ENCODE results near the gene COL17A1.

Gene COL17A1

GRCh38 chr10:104088239-104088638 is 2.6 kb upstream of the COL17A1 start:
- TF ChIP-seq REST (IDR thresholded peaks at IDR 0.05; ENCODE audit: low read depth), result no peak
- TF ChIP-seq YY1 (IDR thresholded peaks at IDR 0.05; ENCODE audit: low read depth), result no peak
- no peak for TF ChIP-seq EGR1 (IDR thresholded peaks at IDR 0.05)
- TF ChIP-seq MAX (IDR thresholded peaks at IDR 0.05), result no peak
- no peak for TF ChIP-seq CREB1 (IDR thresholded peaks at IDR 0.05; ENCODE audit: low read depth)
- no peak for TF ChIP-seq FOXM1 (IDR thresholded peaks at IDR 0.05; ENCODE audit: borderline replicate concordance, low read depth)
- no peak for TF ChIP-seq RAD21 (IDR thresholded peaks at IDR 0.05; ENCODE audit: low read depth)

GRCh38 chr10:104084482-104085142 is 1.1 kb downstream of the COL17A1 start:
- TF ChIP-seq FOXM1 (IDR thresholded peaks at IDR 0.05; ENCODE audit: borderline replicate concordance, low read depth) (no peak), CEBPB (IDR thresholded peaks at IDR 0.05) (no peak), YY1 (IDR thresholded peaks at IDR 0.05; ENCODE audit: low read depth) (no peak), TEAD4 (IDR thresholded peaks at IDR 0.05) (no peak), USF1 (IDR thresholded peaks at IDR 0.05) (no peak), EGR1 (IDR thresholded peaks at IDR 0.05) (no peak), CREB1 (IDR thresholded peaks at IDR 0.05; ENCODE audit: low read depth) (no peak), EP300 (IDR thresholded peaks at IDR 0.05; ENCODE audit: borderline replicate concordance) (no peak), NFIC (IDR thresholded peaks at IDR 0.05) (no peak), REST (IDR thresholded peaks at IDR 0.05; ENCODE audit: low read depth) (no peak), ZBTB7A (IDR thresholded peaks at IDR 0.05; ENCODE audit: low read depth) (no peak)

GRCh38 chr10:104081998-104082397 is 3.7 kb downstream of the COL17A1 start:
- no peak for TF ChIP-seq FOXM1 (IDR thresholded peaks at IDR 0.05; ENCODE audit: borderline replicate concordance, low read depth)
- TF ChIP-seq RAD21 (IDR thresholded peaks at IDR 0.05; ENCODE audit: low read depth), result no peak
- no peak for TF ChIP-seq ZBTB7A (IDR thresholded peaks at IDR 0.05; ENCODE audit: low read depth)
- no peak for TF ChIP-seq EP300 (IDR thresholded peaks at IDR 0.05; ENCODE audit: borderline replicate concordance)
- no peak for TF ChIP-seq CEBPB (IDR thresholded peaks at IDR 0.05)
- TF ChIP-seq NFIC (IDR thresholded peaks at IDR 0.05), result no peak
- TF ChIP-seq MAX (IDR thresholded peaks at IDR 0.05), result no peak
- no peak for TF ChIP-seq TAF1 (IDR thresholded peaks at IDR 0.05; ENCODE audit: low read depth)
- TF ChIP-seq TEAD4 (IDR thresholded peaks at IDR 0.05), result no peak
- no peak for TF ChIP-seq TCF12 (IDR thresholded peaks at IDR 0.05; ENCODE audit: low read depth)
- TF ChIP-seq EGR1 (IDR thresholded peaks at IDR 0.05), result no peak
- TF ChIP-seq REST (IDR thresholded peaks at IDR 0.05; ENCODE audit: low read depth), result no peak
- no peak for TF ChIP-seq YY1 (IDR thresholded peaks at IDR 0.05; ENCODE audit: low read depth)
- no peak for TF ChIP-seq CREB1 (IDR thresholded peaks at IDR 0.05; ENCODE audit: low read depth)
- TF ChIP-seq USF1 (IDR thresholded peaks at IDR 0.05), result no peak

- no peak for TF ChIP-seq CREB1 (IDR thresholded peaks at IDR 0.05; ENCODE audit: low read depth)
- TF ChIP-seq REST (IDR thresholded peaks at IDR 0.05; ENCODE audit: low read depth), result no peak
- no peak for TF ChIP-seq CEBPB (IDR thresholded peaks at IDR 0.05)
- no peak for TF ChIP-seq MAX (IDR thresholded peaks at IDR 0.05)
- TF ChIP-seq EP300 (IDR thresholded peaks at IDR 0.05; ENCODE audit: borderline replicate concordance), result no peak
- no peak for TF ChIP-seq FOXM1 (IDR thresholded peaks at IDR 0.05; ENCODE audit: borderline replicate concordance, low read depth)
- TF ChIP-seq TAF1 (IDR thresholded peaks at IDR 0.05; ENCODE audit: low read depth), result no peak
- no peak for TF ChIP-seq TEAD4 (IDR thresholded peaks at IDR 0.05)
- TF ChIP-seq TCF12 (IDR thresholded peaks at IDR 0.05; ENCODE audit: low read depth), result no peak
- no peak for TF ChIP-seq EGR1 (IDR thresholded peaks at IDR 0.05)
- TF ChIP-seq RAD21 (IDR thresholded peaks at IDR 0.05; ENCODE audit: low read depth), result no peak
- no peak for TF ChIP-seq YY1 (IDR thresholded peaks at IDR 0.05; ENCODE audit: low read depth)
- TF ChIP-seq NFIC (IDR thresholded peaks at IDR 0.05), result no peak
- TF ChIP-seq USF1 (IDR thresholded peaks at IDR 0.05), result no peak
- TF ChIP-seq ZBTB7A (IDR thresholded peaks at IDR 0.05; ENCODE audit: low read depth), result no peak
These were observed 4.9 kb downstream of the COL17A1 start for GRCh38 chr10:104080762-104081161.

Data from Ishikawa (cell line).